Testis (tissue), 2 donors: Measurements from ENCODE around the gene SFXN1.

Experiments
- POLR2A ChIP-seq: fragments of 450-650 bp; IDR thresholded peaks from one replicate; pipeline ENCODE4 v1.6.1; 2017; ENCODE audit warnings: antibody characterized with exemption, mild to moderate bottlenecking, moderate library complexity
- TF ChIP-seq, protein P1 (sequence below), 3 experiments: fragments of 450-650 bp in 2 of 3; fragments of 200-600 bp in 1 of 3; sonication (generic) in 1 of 3; IDR thresholded peaks; one replicate each; pipeline ENCODE4 v1.5.1; 2016 to 2019; ENCODE audit warnings: antibody characterized with exemption in 3 of 3, mild to moderate bottlenecking in 2 of 3, moderate library complexity in 1 of 3

DNA sequence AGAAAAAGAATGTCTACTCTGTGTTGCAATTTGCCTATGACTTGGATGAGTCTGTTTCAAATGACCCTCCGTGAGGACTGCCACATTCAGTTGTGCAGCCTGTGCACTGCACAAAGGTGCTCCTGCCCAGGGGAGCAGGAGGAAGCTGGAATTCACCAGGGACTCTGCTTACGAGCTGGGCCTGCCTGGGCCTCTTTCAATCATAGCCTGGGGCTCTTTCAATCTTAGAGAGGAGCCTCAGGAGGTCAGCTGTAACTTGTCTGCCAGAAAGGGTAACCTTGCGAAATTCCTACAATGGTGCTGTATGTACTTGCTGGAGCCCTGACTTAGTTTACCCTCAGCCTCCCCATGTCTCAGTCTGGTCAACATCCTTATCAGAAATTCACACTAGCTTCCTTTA lies 8.4 kb upstream of the SFXN1 start:
- no peak for TF ChIP-seq POLR2A
- TF ChIP-seq, protein P1, sequence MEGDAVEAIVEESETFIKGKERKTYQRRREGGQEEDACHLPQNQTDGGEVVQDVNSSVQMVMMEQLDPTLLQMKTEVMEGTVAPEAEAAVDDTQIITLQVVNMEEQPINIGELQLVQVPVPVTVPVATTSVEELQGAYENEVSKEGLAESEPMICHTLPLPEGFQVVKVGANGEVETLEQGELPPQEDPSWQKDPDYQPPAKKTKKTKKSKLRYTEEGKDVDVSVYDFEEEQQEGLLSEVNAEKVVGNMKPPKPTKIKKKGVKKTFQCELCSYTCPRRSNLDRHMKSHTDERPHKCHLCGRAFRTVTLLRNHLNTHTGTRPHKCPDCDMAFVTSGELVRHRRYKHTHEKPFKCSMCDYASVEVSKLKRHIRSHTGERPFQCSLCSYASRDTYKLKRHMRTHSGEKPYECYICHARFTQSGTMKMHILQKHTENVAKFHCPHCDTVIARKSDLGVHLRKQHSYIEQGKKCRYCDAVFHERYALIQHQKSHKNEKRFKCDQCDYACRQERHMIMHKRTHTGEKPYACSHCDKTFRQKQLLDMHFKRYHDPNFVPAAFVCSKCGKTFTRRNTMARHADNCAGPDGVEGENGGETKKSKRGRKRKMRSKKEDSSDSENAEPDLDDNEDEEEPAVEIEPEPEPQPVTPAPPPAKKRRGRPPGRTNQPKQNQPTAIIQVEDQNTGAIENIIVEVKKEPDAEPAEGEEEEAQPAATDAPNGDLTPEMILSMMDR (IDR thresholded peaks at IDR 0.05) = no peak
